ENCODE data around the gene RALGAPA1. TPM values are rescaled to one million over a fixed set of nuclear protein-coding genes. Genes with fewer than 3 reads are reported as not detected.

RALGAPA1 gene
- total and polyA plus RNA-seq, 3 experiments from 2014 or later, result 28.2 to 37.9 (median 29.3) TPM

GRCh38 chr14:35499180-35499579, 309.9 kb downstream of the RALGAPA1 start:
- no peak for DNase-seq
- H3K4me3 Mint-ChIP-seq, result no peak overlapping the region
- POLR2A ChIA-PET, result no interaction called here
- Histone ChIP-seq H3K9me3 (ENCODE audit: low read length) (no peaks in the 10 kb centered on the region), H3K4me3 (ENCODE audit: low read length) (no peak overlapping the region), H3K27me3 (ENCODE audit: insufficient read depth, low read length, poor library complexity, severe bottlenecking) (no peaks in the 10 kb centered on the region), H3K36me3 (ENCODE audit: insufficient read depth, low read length) (no peaks in the 10 kb centered on the region), H3K27ac (ENCODE audit: low read depth, low read length) (no peak overlapping the region), H3K4me1 (ENCODE audit: insufficient read depth, low read length) (no peaks in the 10 kb centered on the region)
- CTCF ChIA-PET, result no interaction called here
- peaks cover 19 to 54% of the 10 kb centered on the region in 2 donors for H3K27me3 Mint-ChIP-seq
- no peak overlapping the region for H3K27ac Mint-ChIP-seq
- peaks cover 0 to 3% (median 0%) of the 10 kb centered on the region in 3 donors for H3K36me3 Mint-ChIP-seq
- peaks cover 0 to 7% (median 5%) of the 10 kb centered on the region in 5 donors for H3K9me3 Mint-ChIP-seq
- H3K4me1 Mint-ChIP-seq, result no peaks in the 10 kb centered on the region

GRCh38 chr14:35495278-35495677, 313.8 kb downstream of the RALGAPA1 start:
- no peak for DNase-seq
- no peak overlapping the region for H3K27ac ChIP-seq (ENCODE audit: low read depth, low read length)
- no peak overlapping the region for H3K4me3 ChIP-seq (ENCODE audit: low read length)
- Mint-ChIP-seq H3K36me3 (peaks cover 0 to 21% (median 0%) of the 10 kb centered on the region in 3 donors), H3K27me3 (peaks cover 23 to 66% of the 10 kb centered on the region in 2 donors), H3K4me3 (no peak overlapping the region), H3K9me3 (peaks cover 16 to 21% (median 20%) of the 10 kb centered on the region in 5 donors), H3K4me1 (no peaks in the 10 kb centered on the region), H3K27ac (no peak overlapping the region)
- H3K4me1 ChIP-seq (ENCODE audit: insufficient read depth, low read length), result no peaks in the 10 kb centered on the region
- H3K9me3 ChIP-seq (ENCODE audit: low read length), result no peaks in the 10 kb centered on the region
- no peaks in the 10 kb centered on the region for H3K36me3 ChIP-seq (ENCODE audit: insufficient read depth, low read length)
- POLR2A ChIA-PET, result no interaction called here
- CTCF ChIA-PET, result no interaction called here
- no peaks in the 10 kb centered on the region for H3K27me3 ChIP-seq (ENCODE audit: insufficient read depth, low read length, poor library complexity, severe bottlenecking)

DNA sequence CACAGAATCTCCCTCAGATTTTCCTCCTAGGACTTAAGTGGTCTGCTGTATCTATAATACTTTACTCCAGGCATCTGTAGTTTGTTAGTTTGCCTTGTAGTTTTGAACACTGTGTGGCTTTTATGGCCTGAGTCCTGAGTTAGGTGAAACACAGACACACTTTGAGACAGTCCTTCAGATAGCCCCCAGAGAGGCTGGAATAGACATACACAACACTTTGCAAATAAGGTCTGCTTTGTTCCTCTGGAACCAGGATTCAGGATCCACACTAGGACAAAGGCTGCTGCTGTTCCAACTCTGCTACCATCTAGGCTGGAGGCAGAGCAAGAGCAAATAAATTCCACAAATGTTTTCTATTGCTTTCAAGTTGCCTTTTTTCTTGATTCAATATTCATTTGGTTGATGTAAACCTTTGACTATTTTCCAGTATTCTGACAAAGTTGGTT, 316.5 kb downstream of the RALGAPA1 start:
- Histone ChIP-seq H3K36me3 (ENCODE audit: insufficient read depth, low read length) (no peaks in the 10 kb centered on the region), H3K9me3 (ENCODE audit: low read length) (no peaks in the 10 kb centered on the region), H3K4me1 (ENCODE audit: insufficient read depth, low read length) (no peaks in the 10 kb centered on the region), H3K4me3 (ENCODE audit: low read length) (no peak overlapping the region), H3K27ac (ENCODE audit: low read depth, low read length) (no peak overlapping the region), H3K27me3 (ENCODE audit: insufficient read depth, low read length, poor library complexity, severe bottlenecking) (no peaks in the 10 kb centered on the region)
- no peaks in the 10 kb centered on the region for H3K4me1 Mint-ChIP-seq
- peaks cover 19 to 47% of the 10 kb centered on the region in 2 donors for H3K27me3 Mint-ChIP-seq
- H3K27ac Mint-ChIP-seq, result no peak overlapping the region
- ChIA-PET POLR2A (no interaction called here), CTCF (no interaction called here)
- no peak for DNase-seq
- H3K36me3 Mint-ChIP-seq, result peaks cover 0 to 21% (median 0%) of the 10 kb centered on the region in 3 donors
- H3K9me3 Mint-ChIP-seq, result peaks cover 14 to 21% (median 18%) of the 10 kb centered on the region in 5 donors
- no peak overlapping the region for H3K4me3 Mint-ChIP-seq

Other genes with a start within 250 kb of the RALGAPA1 start
- 10 to 100 TPM in 1 of 2 experiments, 1 to 10 TPM in 1; 7.9 to 10.0 TPM for gene BRMS1L, start 17.0 kb upstream of the RALGAPA1 start, total RNA-seq
- gene BRMS1L, start 17.0 kb upstream of the RALGAPA1 start, polyA plus RNA-seq, result 4.0 TPM